Right renal cortex interstitium (tissue), 3 donors: ENCODE measurements around the gene WFDC2. TPM values are rescaled to one million over a fixed set of nuclear protein-coding genes. Genes with fewer than 3 reads are reported as not detected.

Experiments
- DNase-seq, 3 donors: peaks; one replicate each; pipeline ENCODE4 v3.0.0-alpha.2; 2013; ENCODE audit warnings: low read depth in 3 of 3, low spot score in 2 of 3
- polyA plus RNA-seq, 3 donors: library from polyadenylated mRNA; unstranded; fragments of 120-200 nt; gene quantifications; one replicate each; pipeline ENCODE4 v1.2.1, GENCODE V29; 2013; ENCODE audit not compliant: insufficient read length in 3 of 3

WFDC2 gene
- polyA plus RNA-seq, 3 donors = 141 to 180 (median 177) TPM

DNA sequence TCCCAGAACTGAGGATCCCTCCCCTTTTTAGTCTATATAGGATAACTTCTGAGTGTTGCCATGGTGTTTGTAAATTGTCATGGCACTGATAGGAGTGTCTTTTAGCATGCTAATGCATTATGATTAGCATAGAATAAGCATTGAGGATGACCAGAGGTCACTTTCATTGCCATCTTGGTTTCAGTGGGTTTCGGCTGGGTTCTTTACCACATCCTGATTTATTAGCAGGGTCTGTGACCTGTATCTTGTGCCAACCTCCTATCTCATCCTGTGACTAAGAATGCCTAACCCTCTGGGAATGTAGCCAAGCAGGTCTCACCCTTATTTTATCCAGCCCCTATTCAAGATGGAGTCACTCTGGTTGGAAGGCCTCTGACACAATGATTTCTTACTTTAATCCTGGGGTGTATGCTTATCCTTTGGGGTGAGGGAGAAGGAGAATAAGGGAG lies 19.6 kb downstream of the WFDC2 start:
- DNase-seq = no peak

GRCh38 chr20:45495501-45495941 lies 26.0 kb downstream of the WFDC2 start:
- no peak for DNase-seq

GRCh38 chr20:45496166-45496565 lies 26.6 kb downstream of the WFDC2 start:
- DNase-seq = no peak

GRCh38 chr20:45497971-45498494 lies 28.5 kb downstream of the WFDC2 start:
- no peak for DNase-seq

DNA sequence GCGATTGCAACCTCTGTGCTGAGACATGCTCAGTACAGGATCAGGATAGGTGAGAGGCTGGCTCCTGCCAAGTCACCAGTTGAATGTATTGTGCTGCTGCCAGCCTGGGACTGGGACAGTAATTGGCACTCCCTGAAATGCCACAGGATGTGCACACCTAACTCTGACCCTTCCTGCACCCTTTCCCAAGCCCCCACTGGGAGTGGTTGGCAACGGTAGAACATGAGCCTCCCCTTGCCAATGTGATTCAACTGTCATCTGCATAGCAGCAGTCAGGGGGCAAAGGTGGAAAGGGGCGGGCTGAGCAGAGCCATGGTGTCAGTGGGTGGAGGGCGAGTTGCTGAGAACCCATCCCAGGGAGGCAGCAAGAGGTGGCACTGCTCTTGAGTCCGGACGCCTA lies 30.5 kb downstream of the WFDC2 start:
- no peak for DNase-seq

GRCh38 chr20:45501600-45501999 lies 32.0 kb downstream of the WFDC2 start:
- no peak for DNase-seq

- no peak for DNase-seq
These were observed 33.0 kb downstream of the WFDC2 start for GRCh38 chr20:45502561-45502960.

GRCh38 chr20:45503403-45503802 lies 33.9 kb downstream of the WFDC2 start:
- no peak for DNase-seq

GRCh38 chr20:45506398-45506797 lies 36.8 kb downstream of the WFDC2 start:
- no peak for DNase-seq

DNA sequence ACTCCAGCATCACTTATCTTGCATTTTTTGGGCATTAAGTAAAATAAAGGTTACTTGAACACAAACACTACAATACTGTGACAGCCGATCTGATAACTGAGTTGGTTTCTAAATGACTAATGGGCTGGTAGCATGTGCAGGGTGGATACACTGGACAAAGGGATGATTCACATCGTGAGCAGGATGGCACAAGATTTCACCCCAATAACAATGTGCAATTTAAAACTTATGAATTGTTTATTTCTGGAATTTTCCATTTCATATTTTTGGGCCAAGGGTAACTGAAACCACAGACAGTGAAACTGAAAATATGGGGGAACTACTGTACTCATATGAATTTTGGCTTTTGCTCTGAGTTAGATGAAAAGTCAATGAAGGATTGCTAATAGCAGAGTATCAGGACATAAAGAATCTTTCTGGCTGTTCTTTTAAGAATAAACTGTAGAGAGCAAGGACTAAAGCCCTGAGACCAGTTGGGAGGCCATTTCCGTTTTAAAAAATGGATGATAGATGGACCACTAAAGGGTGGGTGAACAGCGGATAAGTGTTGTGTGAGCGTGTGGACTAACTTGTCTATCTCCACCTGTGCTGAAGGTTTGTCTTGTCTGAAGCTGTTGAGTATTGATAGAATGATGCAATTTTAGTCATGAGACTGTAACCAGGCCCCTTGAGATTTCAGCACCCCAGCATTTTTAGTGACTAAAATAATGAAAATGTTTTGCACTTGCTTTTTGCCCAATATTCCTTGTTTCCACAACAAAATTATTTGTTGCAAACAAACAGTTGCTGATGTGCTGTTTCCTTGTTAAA lies 37.7 kb downstream of the WFDC2 start:
- no peak for DNase-seq

- no peak for DNase-seq
These were observed 38.7 kb downstream of the WFDC2 start for GRCh38 chr20:45508068-45508886.

DNA sequence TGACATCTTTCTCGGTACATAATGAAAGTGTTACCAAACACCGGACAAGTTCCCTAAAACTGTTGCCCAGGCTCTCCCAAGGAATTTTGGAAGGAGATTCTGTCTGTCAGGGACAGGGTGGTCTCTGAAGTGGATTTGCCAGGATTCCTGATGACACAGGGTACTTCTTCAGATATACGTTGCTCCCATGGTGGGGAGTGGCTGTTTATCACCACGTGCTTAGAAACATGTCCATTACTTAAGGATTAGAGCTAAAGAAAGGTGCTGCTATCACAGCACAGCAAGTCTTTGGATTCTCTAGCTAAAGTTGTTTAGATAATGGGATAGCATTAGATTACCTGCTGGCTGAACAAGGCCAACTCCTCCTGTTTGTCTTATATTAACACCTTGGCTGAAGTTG lies 39.5 kb downstream of the WFDC2 start:
- DNase-seq = no peak

- no peak for DNase-seq
These were observed 40.8 kb downstream of the WFDC2 start for GRCh38 chr20:45510242-45510862.

- DNase-seq = no peak
These were observed 45.8 kb downstream of the WFDC2 start, which contains the start of gene SPINT3 for GRCh38 chr20:45515147-45515913. Gene SPINT3 (minus strand): TSS chr20:45515622. CDS start chr20:45515608, 14 bp downstream.

DNA sequence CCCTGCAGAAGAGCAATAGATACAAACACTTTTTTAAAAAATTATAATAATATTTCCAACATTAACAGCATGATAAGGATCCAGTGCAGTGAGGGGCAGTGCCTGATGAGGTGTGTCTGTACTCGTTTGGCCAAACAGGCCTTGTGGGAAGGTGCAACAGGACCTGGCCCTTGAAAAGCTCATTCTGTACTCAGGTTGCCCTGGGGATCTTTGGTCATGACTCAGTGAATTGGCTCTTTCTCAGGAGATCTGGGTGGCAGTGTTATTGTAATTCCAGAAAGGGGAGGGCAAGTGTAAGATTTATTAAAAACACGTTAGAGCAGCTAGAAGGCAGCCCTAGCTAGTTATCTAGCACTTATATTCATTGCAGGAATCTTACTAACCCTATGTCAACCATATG lies 48.7 kb downstream of the WFDC2 start:
- DNase-seq = peak in 1 of 3 donors; percentile 5

DNA sequence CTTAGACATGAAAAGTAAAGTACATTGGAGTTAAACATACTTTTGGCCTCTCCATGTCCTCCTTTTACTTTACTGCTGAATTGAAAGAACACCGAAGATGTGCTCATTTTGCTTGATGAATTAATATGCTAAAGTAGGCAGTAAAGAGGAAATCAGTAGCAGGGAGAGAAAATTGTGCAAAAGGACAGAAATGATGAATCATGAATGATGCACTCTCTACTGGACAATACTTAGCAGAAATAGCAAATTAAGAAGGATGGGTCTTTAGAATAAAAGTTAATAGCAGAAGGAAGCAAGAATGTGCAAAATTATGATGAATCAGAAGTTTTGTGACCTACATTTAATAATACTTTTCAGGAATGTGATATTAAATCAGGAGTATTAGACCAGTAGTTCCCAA lies 54.3 kb downstream of the WFDC2 start:
- no peak for DNase-seq

- no peak for DNase-seq
These were observed 57.7 kb downstream of the WFDC2 start for GRCh38 chr20:45527294-45527693.
